K562 (cell line): ENCODE results near the gene CBX3. TPM values are rescaled to one million over a fixed set of nuclear protein-coding genes. Genes with fewer than 3 reads are reported as not detected.

ENCODE experiments used
- MLX ChIP-seq, 2 experiments: fragments of 450-650 bp in 1 of 2; sonication (generic) in 1 of 2; formaldehyde crosslinking; conservative IDR thresholded peaks; 2 replicates each; pipeline versions ENCODE4 v1.4.0 to v1.8.1; 2020 to 2022; ENCODE audit warnings: mild to moderate bottlenecking in 1 of 2, missing genetic modification reagents in 1 of 2
- polyA plus RNA-seq, 8 experiments: library from polyadenylated mRNA; depleted of rRNA in 4 of 8; stranded (reverse) in 5 of 8; unstranded in 3 of 8; fragments of >200 nt; fragmentation: Nextera tagmentation in 2 of 8; fragmentation: Illumina TruSeq in 1 of 8; extraction: Ambion mirVana in 2 of 8; extraction: Trizol in 1 of 8; gene quantifications; 2 replicates each; pipeline versions ENCODE4 v1.2.1 to v1.2.3, GENCODE V29; 2011 to 2014; ENCODE audit warnings: inconsistent platforms in 1 of 8, missing spikeins in 1 of 8
- total RNA-seq, 7 experiments: library from RNA; depleted of rRNA in 6 of 7; stranded (reverse); fragments of >200 nt in 6 of 7; fragmentation: Illumina TruSeq in 2 of 7; extraction: Trizol in 2 of 7; gene quantifications; 2 replicates each; pipeline versions ENCODE4 v1.2.1 to v1.2.3, GENCODE V29; 2011 to 2021; ENCODE audit warnings: low replicate concordance in 1 of 7
- TF ChIP-seq, protein P1 (sequence below), 2 experiments: fragments of 450-650 bp; formaldehyde crosslinking in 1 of 2; IDR thresholded peaks; 2 replicates each; pipeline versions ENCODE4 v1.4.0 to v1.6.1; 2014 to 2020; ENCODE audit warnings: mild to moderate bottlenecking in 2 of 2, borderline replicate concordance in 1 of 2, low read depth in 1 of 2

Gene CBX3
- total and polyA plus RNA-seq, 9 of the 15 experiments (the other 6 are each of a cell fraction or from before 2014, with no cell fraction given): 198 to 413 (median 328) TPM

DNA sequence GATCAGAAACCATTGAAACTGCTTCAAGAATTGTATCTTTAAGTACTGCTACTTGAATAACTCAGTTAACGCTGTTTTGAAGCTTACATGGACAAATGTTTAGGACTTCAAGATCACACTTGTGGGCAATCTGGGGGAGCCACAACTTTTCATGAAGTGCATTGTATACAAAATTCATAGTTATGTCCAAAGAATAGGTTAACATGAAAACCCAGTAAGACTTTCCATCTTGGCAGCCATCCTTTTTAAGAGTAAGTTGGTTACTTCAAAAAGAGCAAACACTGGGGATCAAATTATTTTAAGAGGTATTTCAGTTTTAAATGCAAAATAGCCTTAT is 15.7 kb upstream of the CBX3 start (continued):
- TF ChIP-seq, protein P1, sequence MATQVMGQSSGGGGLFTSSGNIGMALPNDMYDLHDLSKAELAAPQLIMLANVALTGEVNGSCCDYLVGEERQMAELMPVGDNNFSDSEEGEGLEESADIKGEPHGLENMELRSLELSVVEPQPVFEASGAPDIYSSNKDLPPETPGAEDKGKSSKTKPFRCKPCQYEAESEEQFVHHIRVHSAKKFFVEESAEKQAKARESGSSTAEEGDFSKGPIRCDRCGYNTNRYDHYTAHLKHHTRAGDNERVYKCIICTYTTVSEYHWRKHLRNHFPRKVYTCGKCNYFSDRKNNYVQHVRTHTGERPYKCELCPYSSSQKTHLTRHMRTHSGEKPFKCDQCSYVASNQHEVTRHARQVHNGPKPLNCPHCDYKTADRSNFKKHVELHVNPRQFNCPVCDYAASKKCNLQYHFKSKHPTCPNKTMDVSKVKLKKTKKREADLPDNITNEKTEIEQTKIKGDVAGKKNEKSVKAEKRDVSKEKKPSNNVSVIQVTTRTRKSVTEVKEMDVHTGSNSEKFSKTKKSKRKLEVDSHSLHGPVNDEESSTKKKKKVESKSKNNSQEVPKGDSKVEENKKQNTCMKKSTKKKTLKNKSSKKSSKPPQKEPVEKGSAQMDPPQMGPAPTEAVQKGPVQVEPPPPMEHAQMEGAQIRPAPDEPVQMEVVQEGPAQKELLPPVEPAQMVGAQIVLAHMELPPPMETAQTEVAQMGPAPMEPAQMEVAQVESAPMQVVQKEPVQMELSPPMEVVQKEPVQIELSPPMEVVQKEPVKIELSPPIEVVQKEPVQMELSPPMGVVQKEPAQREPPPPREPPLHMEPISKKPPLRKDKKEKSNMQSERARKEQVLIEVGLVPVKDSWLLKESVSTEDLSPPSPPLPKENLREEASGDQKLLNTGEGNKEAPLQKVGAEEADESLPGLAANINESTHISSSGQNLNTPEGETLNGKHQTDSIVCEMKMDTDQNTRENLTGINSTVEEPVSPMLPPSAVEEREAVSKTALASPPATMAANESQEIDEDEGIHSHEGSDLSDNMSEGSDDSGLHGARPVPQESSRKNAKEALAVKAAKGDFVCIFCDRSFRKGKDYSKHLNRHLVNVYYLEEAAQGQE (IDR thresholded peaks at IDR 0.05; ENCODE audit: borderline replicate concordance): no peak
- TF ChIP-seq, protein P1 (CRISPR knock-in tag; IDR thresholded peaks at IDR 0.05; ENCODE audit: low read depth): no peak
- TF ChIP-seq MLX (CRISPR knock-in tag; conservative IDR thresholded peaks at IDR 0.05): no peak
